Activated CD4-positive, CD25-positive, alpha-beta regulatory T cell treated with anti-CD3 and anti-CD28 coated beads, Interleukin-2, amount 50 U/mL, for 16 hours (primary cell): ENCODE measurements around the gene CATSPER3.

Experiments used
- DNase-seq: peaks from one replicate; pipeline ENCODE4 v3.0.0-alpha.2; 2020; ENCODE audit warnings: low read depth, low spot score

Gene CATSPER3

DNA sequence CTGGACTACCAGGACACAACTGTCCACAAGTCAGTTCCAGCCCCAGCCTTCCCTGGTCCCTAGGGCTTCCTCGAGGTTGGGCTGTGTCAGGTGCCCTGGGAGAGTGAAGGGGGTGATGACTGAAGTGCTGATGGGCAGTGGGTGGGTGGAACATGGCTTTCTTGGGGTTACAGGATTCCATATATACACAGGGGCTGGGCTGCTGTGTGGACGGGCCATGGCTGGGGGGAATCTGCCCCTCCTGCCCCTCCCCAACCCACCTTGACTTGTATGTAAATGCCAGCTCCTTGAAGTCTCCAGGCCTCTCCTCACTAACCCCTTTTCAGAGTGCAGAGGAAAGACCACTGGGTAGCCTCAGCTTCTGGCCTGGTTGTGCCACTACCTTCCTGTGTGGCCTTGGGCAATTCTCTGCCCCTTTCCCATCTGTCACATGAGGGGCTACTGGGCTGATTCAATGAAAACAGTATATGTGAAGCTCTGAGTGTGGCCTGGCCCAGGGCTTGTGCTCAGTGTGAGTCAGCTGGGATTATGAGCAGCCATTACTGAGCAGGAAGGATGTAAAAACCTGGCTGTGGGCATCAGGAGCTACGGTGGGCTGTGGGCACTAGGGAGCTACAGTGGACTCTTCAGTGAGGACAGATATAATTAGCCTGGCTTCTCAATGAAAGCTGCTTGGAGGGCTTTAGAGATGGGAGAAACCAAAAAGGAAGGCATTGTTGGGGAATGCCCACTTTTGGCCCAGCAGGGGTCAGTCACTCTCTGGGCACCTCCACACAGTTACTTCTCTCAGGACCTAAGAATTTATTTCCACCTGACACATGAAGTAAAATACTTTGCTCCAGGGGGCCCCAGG is 43.0 kb downstream of the CATSPER3 start:
- DNase-seq, result no peak

DNA sequence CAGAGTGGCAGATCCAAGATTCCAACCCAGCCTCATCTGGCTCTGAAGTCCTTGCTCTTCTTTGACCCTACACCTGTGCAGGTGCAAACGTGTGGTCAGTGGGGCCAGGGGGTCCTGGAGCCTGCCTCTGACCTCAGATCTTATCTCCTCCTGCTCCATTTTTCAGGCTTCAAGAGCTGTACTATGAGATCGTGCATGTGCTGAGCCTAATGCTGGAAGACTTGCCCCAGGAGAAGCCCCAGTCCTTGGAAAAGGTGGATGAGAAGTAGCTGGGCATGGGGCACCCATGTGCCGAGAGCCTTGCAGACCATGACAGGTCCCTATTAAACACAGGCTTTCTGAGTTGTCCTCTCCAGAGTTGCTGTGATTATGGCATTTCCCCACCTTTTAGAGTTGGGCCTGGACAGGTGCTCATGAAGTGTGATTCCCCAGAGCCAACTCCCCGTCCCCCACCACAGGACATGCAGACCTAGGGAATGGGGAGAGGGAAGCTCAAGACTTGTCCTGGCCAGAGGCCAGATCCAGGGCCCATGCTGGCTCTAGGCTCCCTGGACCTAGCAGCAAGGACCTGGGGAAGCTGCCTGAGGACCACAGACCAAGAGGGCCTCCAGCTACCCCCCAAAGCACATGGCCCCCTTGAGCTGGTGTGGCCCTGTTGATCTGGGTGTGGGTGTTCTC is 43.8 kb downstream of the CATSPER3 start:
- no peak for DNase-seq

GRCh38 chr5:135012033-135012588 is 44.4 kb downstream of the CATSPER3 start:
- DNase-seq, result no peak

DNA sequence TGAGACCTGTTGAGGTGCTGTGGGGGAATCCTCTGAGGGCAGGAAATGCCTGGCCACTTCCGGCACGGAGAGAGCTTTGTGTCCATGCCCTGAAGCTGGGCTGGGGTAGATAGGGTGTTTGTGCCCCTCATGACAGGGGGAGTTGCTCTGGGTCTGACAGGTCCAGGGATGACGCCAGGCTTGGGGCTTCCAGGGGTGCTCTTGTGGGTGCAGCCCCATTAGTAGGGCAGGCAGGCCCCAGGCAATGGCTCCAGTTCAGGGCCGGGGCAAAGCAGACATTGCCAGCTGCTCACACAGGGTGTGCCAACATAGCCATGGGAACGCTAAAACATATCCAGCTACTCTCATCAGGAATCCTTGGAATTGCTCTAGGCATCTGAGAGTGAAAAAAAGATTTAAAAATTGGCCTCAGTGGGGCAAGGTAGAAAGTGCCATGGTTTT is 45.3 kb downstream of the CATSPER3 start:
- DNase-seq, result no peak

- no peak for DNase-seq
Observed at GRCh38 chr5:135013445-135013844, 45.7 kb downstream of the CATSPER3 start.

GRCh38 chr5:135013947-135014570 is 46.4 kb downstream of the CATSPER3 start:
- DNase-seq, result no peak

DNA sequence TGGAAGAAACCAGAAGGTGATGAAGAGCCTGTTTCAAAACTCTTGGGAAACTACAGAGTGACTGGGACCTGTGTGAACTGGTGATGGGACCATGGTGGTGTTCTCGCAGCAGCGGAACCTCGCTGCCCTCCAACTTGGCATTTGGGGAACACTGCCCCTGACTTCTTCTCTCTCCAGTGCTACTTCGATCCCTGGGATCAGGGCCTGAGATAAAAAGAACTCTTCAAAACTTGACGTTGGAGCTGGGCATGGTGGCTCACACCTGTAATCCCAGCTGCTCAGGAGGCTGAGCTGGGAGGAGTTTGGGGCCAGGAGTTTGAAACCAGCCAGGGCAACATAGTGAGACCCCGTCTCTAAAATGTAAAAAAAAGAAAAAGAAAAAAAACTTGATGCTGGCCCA is 48.2 kb downstream of the CATSPER3 start:
- DNase-seq, result no peak

- DNase-seq, result no peak
Observed at GRCh38 chr5:135016861-135017290, 49.2 kb downstream of the CATSPER3 start.

- DNase-seq, result no peak
Observed at GRCh38 chr5:135018457-135018856, 50.8 kb downstream of the CATSPER3 start.

DNA sequence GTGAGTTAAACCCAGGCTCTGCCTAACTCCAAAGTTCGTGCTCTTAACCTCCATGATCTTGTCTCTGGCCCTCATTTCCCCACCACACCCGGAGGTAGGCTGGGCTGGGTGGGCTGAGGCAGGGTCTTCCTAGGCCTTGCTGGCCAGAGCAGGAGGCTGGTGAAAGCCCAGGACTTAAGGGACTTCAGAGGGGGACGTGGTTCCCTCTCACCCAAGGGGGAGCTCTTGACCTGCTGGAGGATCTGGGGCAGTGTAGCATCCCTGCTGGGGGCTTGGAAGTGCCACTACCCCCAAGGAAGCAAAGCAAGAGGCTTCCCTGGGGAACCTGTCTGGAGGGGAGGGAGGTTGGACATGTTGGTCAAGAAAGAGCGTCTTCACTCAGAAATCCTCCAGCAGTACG is 51.6 kb downstream of the CATSPER3 start:
- DNase-seq, result no peak

- no peak for DNase-seq
Observed at GRCh38 chr5:135020111-135020895, 52.6 kb downstream of the CATSPER3 start.

- no peak for DNase-seq
Observed at GRCh38 chr5:135024956-135025729, 57.4 kb downstream of the CATSPER3 start.

DNA sequence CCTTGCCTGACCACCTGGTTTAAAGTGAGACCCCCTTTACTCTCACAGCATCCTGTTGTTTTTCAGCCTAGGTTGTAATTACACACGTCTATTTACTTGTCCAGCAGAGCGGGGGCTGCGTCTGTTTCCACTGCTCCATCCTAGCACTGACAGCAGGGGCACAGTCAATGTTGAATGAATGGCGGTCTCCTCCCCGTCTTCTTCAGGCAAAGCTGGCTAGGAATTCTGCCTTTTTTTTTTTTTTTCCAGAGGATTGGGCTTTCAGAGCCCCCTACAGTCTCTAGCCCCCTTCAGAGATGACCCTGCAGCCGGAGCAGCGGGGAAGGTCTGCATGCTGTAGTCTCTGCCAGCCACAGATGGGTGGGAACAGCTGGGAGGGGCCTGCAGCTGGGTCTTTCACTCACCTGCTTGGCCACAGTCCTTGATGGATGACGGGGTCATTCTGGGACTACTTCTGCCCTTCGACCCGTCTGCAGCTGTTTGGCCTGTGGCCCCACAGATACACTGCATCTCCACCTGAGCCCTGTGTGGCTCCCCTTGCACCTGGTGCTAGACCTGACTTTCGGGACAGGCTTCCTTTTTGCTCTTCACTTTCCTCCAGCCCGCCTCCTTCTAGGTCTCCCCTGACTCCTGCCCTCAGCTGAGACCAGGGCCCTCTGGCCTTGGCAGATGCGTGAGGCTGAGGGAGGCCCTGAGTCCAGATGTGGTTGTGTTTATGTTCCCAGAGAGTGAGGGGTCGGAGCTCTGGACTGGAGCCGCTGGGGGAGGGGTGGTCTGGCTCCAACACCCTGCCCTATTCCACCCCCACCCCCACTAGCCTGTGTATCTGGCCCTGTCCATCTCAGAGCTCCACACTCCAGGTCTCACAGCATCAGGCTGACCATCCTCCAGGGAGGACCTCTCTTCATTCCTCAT is 58.3 kb downstream of the CATSPER3 start:
- DNase-seq, result no peak

DNA sequence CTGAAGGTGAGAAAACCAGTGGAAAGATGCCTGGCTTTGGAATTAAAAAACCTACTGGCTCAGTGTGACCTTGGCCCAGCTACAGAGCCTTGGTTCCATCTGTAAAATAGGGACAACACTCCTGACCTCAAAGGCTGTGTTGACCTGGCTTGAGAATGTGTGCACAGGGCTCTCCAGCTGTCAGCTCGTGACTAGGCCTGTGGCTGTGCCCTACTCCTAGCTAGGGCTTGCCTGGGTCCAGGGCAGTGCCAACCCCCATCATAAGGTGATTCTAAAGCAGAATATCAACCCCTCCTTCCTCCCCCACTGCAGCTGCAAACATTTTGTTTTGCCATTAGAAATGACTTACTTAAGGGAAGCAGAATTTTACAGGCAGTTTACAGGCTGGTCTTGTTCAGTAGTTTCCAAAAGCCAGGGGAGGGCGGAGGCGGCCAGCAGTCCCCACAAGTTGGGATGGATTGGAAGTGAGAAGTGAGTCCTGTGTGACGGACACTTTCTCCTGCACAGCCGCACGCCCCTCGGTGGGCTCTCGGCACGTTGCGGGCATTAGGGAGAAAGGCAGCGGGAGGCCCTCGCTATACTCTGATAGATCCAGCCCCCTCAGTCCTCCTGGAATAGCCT is 59.0 kb downstream of the CATSPER3 start:
- DNase-seq, result no peak

DNA sequence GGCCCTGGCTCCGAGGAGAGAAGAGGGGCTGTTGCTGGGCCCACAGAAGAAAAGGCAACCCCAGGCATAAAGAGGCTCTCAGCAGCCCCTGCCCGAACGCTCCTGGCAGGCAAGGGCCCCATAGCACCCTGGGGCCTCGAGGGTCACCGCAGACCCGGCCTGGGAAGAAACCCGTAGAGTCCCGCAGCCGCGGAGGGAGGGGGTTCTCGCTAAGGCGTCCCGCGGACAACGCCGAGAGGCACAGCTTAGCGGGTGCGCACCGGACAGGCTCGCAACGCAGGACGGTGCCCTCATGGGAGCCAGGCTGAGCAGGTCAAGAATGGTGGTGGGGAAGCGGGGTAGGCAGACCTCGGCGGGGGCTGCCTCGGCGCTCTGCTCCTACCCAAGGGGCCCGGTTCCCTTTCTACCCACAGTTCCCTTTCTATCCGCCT is 59.6 kb downstream of the CATSPER3 start:
- no peak for DNase-seq

- DNase-seq, result no peak
Observed at GRCh38 chr5:135027697-135028615, 60.2 kb downstream of the CATSPER3 start.

- no peak for DNase-seq
Observed at GRCh38 chr5:135028791-135029476, 61.2 kb downstream of the CATSPER3 start.
